Cerebellar cortex (tissue), 1 donor: ENCODE results near the gene SCAF1.

Experiments used
- DNase-seq: peaks from one replicate; pipeline ENCODE4 v3.0.0-alpha.2; 2015; ENCODE audit warnings: low spot score

SCAF1 gene

GRCh38 chr19:49665036-49665350 is 23.0 kb downstream of the SCAF1 start:
- no peak for DNase-seq

- peak; percentile 95 for DNase-seq
Observed at GRCh38 chr19:49665351-49666119, 23.5 kb downstream of the SCAF1 start, which contains the start of the genes BCL2L12 and IRF3. TSS of gene BCL2L12 (plus strand) at chr19:49665933. CDS start at chr19:49666693, 760 bp downstream. TSS of gene IRF3 (minus strand) at chr19:49665857. CDS start at chr19:49664838, 1,019 bp downstream.

- DNase-seq: no peak
Observed at GRCh38 chr19:49666120-49666444, 24.1 kb downstream of the SCAF1 start.

GRCh38 chr19:49667473-49667872 is 25.5 kb downstream of the SCAF1 start:
- DNase-seq: no peak

GRCh38 chr19:49669516-49669915 is 27.5 kb downstream of the SCAF1 start:
- no peak for DNase-seq

GRCh38 chr19:49672131-49672919 is 30.3 kb downstream of the SCAF1 start:
- DNase-seq: peak; percentile 84

GRCh38 chr19:49676136-49676783 is 34.3 kb downstream of the SCAF1 start:
- no peak for DNase-seq

GRCh38 chr19:49676784-49677230 is 34.8 kb downstream of the SCAF1 start:
- DNase-seq: peak; percentile 100

GRCh38 chr19:49677231-49677900 is 35.4 kb downstream of the SCAF1 start, which contains the start of gene PRMT1:
TSS of gene PRMT1 (plus strand) at chr19:49677271. CDS start at chr19:49677281, 10 bp downstream.
- no peak for DNase-seq

GRCh38 chr19:49677901-49678674 is 36.1 kb downstream of the SCAF1 start:
- peak; percentile 85 for DNase-seq

GRCh38 chr19:49678985-49679770 is 37.2 kb downstream of the SCAF1 start:
- no peak for DNase-seq

- DNase-seq: no peak
Observed at GRCh38 chr19:49679771-49680413, 37.9 kb downstream of the SCAF1 start.

GRCh38 chr19:49680421-49681351 is 38.7 kb downstream of the SCAF1 start:
- DNase-seq: peak; percentile 89

- no peak for DNase-seq
Observed at GRCh38 chr19:49681830-49682229, 39.8 kb downstream of the SCAF1 start.

- no peak for DNase-seq
Observed at GRCh38 chr19:49682274-49682673, 40.3 kb downstream of the SCAF1 start.

- DNase-seq: no peak
Observed at GRCh38 chr19:49683814-49684250, 41.8 kb downstream of the SCAF1 start.

- DNase-seq: no peak
Observed at GRCh38 chr19:49684251-49684982, 42.4 kb downstream of the SCAF1 start.

GRCh38 chr19:49684983-49685553 is 43.1 kb downstream of the SCAF1 start:
- DNase-seq: no peak
